ENCODE results near the gene ZNF160.
"Not testable (repeated sequence)": the region's sequence is repeated elsewhere in the genome, so short reads cannot be mapped to it uniquely, and the experiment has no call there.

ZNF160 gene

DNA sequence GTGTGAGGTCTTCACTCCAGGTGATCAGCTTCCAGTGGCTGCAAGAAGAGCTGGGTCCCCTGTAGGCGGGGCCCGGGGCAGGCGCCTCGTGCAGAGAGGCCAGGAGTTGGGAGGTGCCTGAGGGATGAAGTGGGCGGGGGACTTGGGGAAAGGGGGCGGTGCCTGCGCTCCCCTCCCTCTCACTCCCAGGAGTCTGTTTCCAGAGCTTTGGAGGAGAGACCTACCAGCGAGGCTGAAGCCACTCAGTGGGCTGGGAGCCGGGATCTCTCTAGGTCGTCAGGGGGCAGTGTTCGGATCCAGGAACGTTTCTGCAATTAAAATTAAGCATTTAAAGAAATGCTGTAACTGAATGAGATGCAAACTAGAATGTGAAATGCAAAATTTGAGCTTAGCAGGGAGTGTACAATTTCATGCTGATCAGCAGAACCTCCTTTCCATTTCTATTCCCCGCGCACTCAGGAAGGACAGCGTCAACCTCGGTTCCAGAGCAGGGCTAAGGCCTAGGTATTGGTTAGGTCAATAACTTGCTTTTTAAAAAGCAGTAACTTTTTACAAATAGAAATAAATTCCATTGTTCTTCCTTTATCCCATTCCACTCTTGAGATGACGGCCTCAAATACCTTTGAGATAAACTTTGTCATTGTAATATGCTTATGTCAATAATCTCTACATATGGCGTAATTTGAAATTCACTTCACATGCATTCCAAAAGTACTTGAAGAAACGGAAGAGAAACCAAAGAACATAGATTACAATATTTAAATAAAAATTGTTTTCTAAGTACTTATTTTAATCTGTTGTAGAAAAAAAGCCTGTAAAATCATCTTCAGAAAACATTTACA, 11.6 kb downstream of the ZNF160 start:
- no peak for DNase-seq

DNA sequence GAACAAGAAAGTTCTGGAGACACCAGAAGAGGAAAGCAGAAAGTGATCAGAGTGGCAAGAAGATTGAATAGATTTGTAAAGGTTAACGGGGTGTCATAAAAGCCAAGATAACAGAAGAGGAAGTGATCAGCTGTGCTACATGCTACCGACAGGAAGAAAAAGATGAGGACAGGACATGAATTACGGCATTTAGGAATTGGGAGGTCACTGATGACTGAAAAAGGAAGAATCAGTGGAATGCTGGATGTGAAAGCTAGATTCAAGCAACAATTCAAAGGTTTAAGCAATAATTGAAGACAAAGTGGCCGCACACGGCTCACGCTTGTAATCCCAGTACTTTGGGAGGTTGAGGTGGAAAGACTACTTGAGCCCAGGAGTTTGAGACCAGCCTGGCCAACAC, 15.1 kb downstream of the ZNF160 start:
- DNase-seq, result no peak

- no peak for DNase-seq
Observed at GRCh38 chr19:53086949-53087348, 16.3 kb downstream of the ZNF160 start.

GRCh38 chr19:53085496-53085895, 17.7 kb downstream of the ZNF160 start:
- DNase-seq, result no peak

DNA sequence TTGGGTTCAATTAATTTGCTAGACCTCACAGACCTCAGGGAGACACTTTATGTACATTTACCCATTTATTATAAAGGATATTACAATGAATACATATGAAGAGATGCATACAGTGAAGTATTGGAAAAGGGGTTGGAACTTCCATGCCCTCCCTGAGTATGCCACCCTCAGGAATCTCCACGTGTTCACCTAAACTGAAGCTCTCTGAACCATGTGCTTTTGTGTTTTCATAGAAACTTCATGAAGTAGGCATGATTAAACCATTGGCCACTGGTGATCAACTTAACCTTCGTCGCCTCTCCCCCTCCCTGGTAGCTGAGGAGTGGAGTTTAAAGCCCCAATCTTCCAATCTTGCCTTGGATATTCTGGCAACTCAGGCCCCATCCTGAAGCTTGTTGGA, 20.3 kb downstream of the ZNF160 start:
- no peak for DNase-seq

- no peak for DNase-seq
Observed at GRCh38 chr19:53079313-53079924, 23.8 kb downstream of the ZNF160 start.

DNA sequence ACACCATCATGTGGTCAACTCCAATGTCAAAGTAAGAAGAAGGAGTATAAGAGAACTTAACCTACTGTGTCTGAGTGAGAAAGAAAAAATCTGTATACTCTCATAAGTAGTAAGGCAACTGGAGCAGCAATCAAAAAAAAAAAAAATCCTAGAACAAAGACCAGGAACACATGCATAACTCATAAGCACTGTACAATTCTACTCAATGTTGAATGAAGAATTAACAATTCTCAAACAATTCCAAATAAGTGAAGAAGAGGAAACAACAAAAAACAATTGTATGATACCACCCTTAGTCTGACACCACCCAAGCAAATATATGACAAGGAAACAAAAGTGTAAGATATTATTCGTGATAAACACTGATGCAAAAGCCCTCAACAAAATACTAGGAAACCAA, 24.6 kb downstream of the ZNF160 start:
- no peak for DNase-seq

DNA sequence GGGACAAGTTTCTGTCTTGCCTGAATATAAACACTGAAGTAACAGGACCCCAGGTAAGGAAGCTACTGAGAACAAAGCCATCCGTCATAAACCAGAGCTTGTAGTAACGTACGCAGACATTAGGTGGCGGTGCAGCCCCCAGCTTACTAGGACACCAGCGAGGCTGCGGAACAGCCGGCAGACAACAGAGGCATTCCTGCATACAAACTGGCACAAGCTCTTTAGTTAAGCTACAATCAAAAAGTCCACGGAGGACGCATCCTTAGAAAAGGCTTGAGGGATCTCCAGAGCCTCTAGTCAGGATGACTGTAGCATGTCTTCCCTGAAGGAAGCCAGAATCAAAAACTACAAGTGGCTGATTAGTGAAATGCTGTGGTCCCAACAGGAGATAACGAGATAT, 26.2 kb downstream of the ZNF160 start:
- DNase-seq, result peak; percentile 42

GRCh38 chr19:53068834-53069233, 34.4 kb downstream of the ZNF160 start:
- no peak for DNase-seq

- DNase-seq, result no peak
Observed at GRCh38 chr19:53068199-53068598, 35.0 kb downstream of the ZNF160 start.

DNA sequence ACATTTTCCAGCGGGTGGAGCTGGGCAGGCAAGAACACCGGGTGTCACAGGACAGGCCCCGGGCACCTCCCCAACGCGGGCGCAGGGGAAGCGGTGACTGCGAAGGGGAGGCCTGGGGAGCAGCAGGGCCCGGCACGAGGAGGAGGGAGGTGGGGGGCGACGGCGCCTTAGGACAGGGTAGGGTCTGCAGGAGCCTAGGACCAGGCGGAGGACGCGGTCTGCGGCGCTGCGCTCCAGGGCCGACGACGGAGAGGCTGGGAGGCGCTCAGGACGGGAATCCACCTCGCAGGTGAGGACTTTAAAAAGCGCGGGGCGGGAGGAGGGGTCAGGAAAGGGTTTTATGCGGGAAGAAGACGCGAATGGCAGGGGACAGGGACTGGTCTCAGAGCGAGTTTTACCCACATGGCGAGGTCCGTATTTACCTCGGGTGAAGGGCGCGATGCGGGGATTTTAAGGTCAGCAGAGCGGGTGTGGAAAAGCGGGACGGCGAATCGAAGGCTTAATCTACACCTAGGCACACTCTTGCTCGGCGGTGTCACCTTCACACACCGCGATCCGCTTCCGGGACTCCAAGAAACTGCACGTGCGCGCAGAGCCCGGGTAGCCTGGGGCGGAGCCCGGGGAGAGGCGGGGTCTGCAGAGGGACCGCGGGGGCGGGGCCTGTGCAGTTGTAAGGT, 45.2 kb downstream of the ZNF160 start:
- peak; percentile 13 for DNase-seq

GRCh38 chr19:53055117-53055516, 48.1 kb downstream of the ZNF160 start:
- DNase-seq, result no peak

- DNase-seq, result no peak
Observed at GRCh38 chr19:53047379-53047778, 55.8 kb downstream of the ZNF160 start.

DNA sequence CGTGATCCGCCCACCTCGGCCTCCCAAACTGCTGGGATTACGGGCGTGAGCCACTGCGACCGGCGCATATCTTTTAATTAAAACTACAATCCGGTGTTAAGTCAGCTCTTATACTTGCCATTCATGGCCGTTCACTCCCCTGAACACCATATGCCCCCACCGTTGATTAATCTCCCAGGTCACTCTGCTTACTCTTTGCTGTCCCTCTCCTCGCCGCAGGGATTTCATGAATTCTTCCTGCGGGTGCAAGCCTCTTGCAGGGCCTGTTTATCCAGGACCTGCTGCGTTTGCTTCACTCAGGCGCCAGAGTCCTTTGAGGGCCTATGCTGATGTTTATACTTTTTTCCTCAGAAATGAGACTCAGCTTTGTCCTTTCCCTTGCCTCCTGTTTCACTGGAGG, 57.7 kb downstream of the ZNF160 start:
- DNase-seq, result no peak

DNA sequence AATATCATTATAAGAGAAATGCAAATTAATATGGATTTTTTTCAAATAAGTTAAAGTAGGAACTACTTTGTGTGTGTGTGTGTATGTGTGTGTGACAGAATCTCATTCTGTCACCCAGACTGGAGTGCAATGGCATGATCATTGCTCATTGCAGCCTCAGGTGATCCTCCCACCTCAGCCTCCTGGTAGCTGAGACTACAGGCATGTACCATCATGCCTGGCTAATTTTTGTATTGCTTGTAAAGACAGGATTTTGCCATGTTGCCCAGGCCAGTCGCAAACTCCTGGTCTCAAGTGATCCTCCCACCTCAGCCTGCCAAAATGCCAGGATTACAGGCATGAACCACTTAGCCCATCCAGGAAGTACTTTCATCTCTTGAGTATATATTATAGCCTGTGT, 61.9 kb downstream of the ZNF160 start:
- no peak for DNase-seq

DNA sequence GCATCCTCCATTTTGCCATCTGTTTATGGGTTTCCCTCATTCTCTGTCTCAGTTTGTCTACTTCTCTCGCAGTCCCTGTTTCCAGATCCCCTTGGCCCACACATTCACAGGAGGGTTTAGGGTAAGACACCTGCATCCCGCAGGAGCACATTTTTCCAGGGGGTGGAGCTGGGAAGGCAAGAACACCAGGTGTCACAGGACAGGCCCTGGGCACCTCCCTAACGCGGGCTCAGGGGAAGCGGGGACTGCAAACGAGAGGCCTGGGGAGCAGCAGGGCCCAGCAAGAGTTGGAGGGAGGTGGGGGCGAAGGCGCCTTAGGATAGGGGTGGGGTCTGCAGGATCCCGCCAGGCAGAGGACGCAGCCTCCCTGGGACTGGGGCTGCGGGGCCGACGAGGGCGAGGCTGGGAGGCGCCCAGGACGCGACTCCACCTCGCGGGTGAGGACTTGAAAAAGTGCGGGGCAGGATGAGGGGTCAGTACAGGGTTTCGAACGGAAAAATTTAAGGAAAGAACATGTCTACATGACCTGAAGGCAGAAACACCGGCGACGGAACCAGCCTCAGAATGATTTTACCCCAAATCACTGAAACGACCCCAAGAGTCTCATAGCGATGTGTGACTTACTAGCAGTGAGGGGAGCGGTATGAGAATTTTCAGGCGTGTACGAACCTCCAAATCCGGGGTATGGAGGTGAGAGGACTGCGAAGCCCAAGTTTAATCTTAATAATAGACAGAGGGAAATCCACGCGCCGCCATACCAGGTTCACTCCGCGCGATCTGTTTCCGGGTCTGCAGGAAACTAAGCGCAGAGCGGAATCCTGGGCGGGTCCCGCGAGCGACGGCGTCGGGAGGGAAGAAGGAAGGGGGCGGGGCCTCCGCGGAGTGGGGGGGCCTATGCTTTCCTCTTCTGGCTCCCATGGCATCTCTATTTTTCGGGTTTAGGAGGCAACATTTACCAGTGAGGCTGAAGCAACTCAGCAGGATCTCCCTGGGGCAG, 65.8 kb downstream of the ZNF160 start:
- DNase-seq, result no peak

GRCh38 chr19:53034948-53035675, 68.1 kb downstream of the ZNF160 start:
- no peak for DNase-seq

GRCh38 chr19:53034054-53034453, 69.2 kb downstream of the ZNF160 start:
- DNase-seq, result no peak

DNA sequence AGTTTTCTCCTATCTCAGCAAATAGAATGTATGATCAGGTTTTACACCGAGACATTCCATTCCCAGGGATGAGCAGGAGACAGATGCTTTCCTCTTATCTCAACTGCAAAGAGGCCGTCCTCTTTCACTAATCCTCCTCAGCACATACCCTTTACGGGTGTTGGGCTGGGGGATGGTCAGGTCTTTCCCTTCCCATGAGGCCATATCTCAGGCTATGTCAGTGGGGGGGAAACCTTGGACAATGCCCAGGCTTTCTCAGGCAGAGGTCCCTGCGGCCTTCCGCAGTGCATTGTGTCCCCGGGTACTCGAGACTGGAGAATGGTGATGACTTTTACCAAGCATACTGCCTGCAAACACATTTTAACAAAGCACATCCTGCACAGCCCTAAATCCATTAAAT, 74.9 kb downstream of the ZNF160 start:
- not testable (repeated sequence) for DNase-seq

DNA sequence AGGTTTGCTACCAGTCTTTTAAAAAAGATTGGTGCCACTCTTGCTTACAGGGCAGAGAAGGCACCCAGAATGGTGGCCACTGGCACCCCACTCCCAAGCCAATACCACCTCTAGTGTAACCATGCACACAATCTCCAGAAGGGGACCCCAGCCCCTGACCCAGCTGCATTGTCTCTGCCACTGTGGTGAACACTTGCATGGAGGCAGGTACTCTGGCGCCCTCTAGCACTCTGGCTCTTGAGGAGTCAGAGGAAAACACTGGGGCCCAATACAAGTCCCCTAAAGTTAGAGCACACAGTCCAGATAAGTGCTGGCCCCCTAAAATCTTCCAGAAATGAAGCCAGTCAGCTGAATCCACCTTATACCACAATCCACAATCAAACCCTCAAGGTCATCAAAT, 83.5 kb downstream of the ZNF160 start:
- no peak for DNase-seq

Data from NCI-H1092 treated with DMSO at 0.1 percent for 48 hours (cell line).